Esophagus (tissue), 2 donors: ENCODE results near the gene WDR41. TPM values are rescaled to one million over a fixed set of nuclear protein-coding genes. Genes with fewer than 3 reads are reported as not detected.

Experiments
- H3K27ac ChIP-seq, 2 donors: one replicate each; pipeline ENCODE4 v1.5.1; 2013; ENCODE audit warnings: low read depth in 2 of 2, mild to moderate bottlenecking in 2 of 2, inconsistent platforms in 1 of 2, low read length in 1 of 2, moderate library complexity in 1 of 2
- H3K27me3 ChIP-seq, 2 donors: one replicate each; pipeline ENCODE4 v1.6.1; 2013; ENCODE audit warnings: low read length in 2 of 2, control low read depth in 1 of 2, mild to moderate bottlenecking in 1 of 2; ENCODE audit not compliant: insufficient read depth in 2 of 2, control insufficient read depth in 1 of 2
- H3K36me3 ChIP-seq, 2 donors: one replicate each; pipeline ENCODE4 v1.6.1; 2013; ENCODE audit warnings: low read length in 1 of 2; ENCODE audit not compliant: control insufficient read depth in 2 of 2, insufficient read depth in 2 of 2
- H3K4me1 ChIP-seq, 2 donors: one replicate each; pipeline ENCODE4 v1.6.1; 2013; ENCODE audit warnings: low read length in 1 of 2; ENCODE audit not compliant: control insufficient read depth in 2 of 2, insufficient read depth in 2 of 2
- H3K4me3 ChIP-seq, 2 donors: one replicate each; pipeline ENCODE4 v1.5.1; 2013; ENCODE audit warnings: low read length in 2 of 2, mild to moderate bottlenecking in 2 of 2, low read depth in 1 of 2, moderate library complexity in 1 of 2
- H3K9me3 ChIP-seq, 2 donors: one replicate each; pipeline ENCODE4 v1.6.1; 2013; ENCODE audit warnings: mild to moderate bottlenecking in 2 of 2, low read depth in 1 of 2, low read length in 1 of 2, moderate library complexity in 1 of 2; ENCODE audit not compliant: control insufficient read depth in 2 of 2, insufficient read depth in 1 of 2
- WGBS, 2 donors: extraction: QIAGEN DNeasy Blood & Tissue Kit; methylation state at CpG; one replicate each; pipeline ENCODE4 v1.1.7; 2013; 5-methylcytosine and 5-hydroxymethylcytosine counted together
- polyA plus RNA-seq, 2 donors: library from polyadenylated mRNA; stranded (reverse); fragments of 200-250 nt; gene quantifications; one replicate each; pipeline ENCODE4 v1.2.3, GENCODE V29; 2013
- donor health status: healthy with polysubstance abuse.
- donor health status: Bipolar disorder and iron deficiency.

The WDR41 gene
- polyA plus RNA-seq, 2 donors = 9.5 to 20.0 TPM

- WGBS, 2 donors = 69 to 84% methylated on average over 2 of the region's 2 CpGs
- Histone ChIP-seq H3K4me1 (no peaks in the 10 kb centered on the region), H3K4me3 (no peak overlapping the region), H3K36me3 (peaks cover 6 to 7% of the 10 kb centered on the region in 2 donors), H3K9me3 (no peaks in the 10 kb centered on the region), H3K27ac (no peak overlapping the region), H3K27me3 (no peaks in the 10 kb centered on the region)
These were observed 42.1 kb downstream of the WDR41 start for GRCh38 chr5:77449981-77450380.

GRCh38 chr5:77449277-77449676 lies 42.8 kb downstream of the WDR41 start:
- Histone ChIP-seq H3K9me3 (no peaks in the 10 kb centered on the region), H3K27me3 (no peaks in the 10 kb centered on the region), H3K4me1 (no peaks in the 10 kb centered on the region), H3K27ac (no peak overlapping the region), H3K36me3 (peaks cover 6 to 7% of the 10 kb centered on the region in 2 donors), H3K4me3 (no peak overlapping the region)
- WGBS, 2 donors = 78 to 89% methylated on average over 1 of the region's 1 CpG

DNA sequence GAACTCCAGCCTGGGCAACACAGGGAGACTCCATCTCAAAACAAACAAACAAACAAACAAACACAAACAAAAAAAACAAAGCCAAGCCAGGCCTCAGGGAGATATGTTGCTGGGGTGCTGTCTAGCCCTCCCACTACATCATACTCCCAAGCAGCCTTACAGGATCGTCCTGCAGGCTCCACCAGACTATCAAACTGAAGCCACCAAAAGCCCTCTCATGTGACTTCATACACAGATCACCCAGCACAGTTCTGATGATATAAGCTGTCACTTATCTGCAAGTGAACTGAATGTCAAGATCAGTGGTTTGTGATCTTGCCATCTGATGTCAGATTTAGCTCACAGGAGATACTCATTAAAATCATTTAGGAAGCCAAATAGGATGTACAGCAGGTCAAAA lies 43.3 kb downstream of the WDR41 start:
- no peaks in the 10 kb centered on the region for H3K4me1 ChIP-seq

DNA sequence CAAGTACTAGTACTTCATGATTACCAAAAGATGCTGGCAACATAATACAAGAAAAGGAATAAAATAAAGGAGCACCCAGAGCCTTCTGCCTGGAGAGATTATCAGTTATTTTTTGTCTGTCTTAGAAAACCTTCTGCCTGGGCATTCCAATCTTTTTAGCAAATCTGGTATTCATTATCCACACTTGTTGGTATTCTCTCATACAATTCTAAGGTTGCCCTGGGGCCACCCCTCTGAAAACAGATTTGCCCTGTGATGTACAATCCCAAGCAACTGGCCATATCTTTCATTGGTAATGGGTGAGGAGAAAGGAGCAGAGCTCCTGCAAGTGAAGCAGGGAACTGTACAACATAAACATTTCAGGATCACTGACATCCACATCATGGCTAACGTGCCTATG lies 47.8 kb downstream of the WDR41 start:
- Histone ChIP-seq H3K9me3 (no peaks in the 10 kb centered on the region), H3K27ac (no peak overlapping the region), H3K4me3 (no peak overlapping the region), H3K4me1 (no peaks in the 10 kb centered on the region), H3K27me3 (no peaks in the 10 kb centered on the region), H3K36me3 (peaks cover 3 to 7% of the 10 kb centered on the region in 2 donors)
- WGBS, 2 donors = 94% methylated on average over 1 of the region's 1 CpG

More for the DNA sequence above, 43.3 kb downstream of the WDR41 start:
- no peaks in the 10 kb centered on the region for H3K27me3 ChIP-seq
- peaks cover 4 to 7% of the 10 kb centered on the region in 2 donors for H3K36me3 ChIP-seq
- WGBS, 2 donors = 89 to 90% methylated on average over 1 of the region's 1 CpG
- no peak overlapping the region for H3K4me3 ChIP-seq
- H3K9me3 ChIP-seq = no peaks in the 10 kb centered on the region
- H3K27ac ChIP-seq = no peak overlapping the region

- Histone ChIP-seq H3K4me3 (no peak overlapping the region), H3K27ac (no peak overlapping the region), H3K36me3 (peaks cover under 1 to 3% of the 10 kb centered on the region in 2 donors), H3K9me3 (no peaks in the 10 kb centered on the region), H3K27me3 (no peaks in the 10 kb centered on the region), H3K4me1 (no peaks in the 10 kb centered on the region)
- WGBS, 2 donors = 77 to 87% methylated on average over 1 of the region's 1 CpG
These were observed 48.4 kb downstream of the WDR41 start for GRCh38 chr5:77443670-77444069.

- H3K4me3 ChIP-seq = no peak overlapping the region
- 68 to 79% methylated on average over 3 of the region's 3 CpGs for WGBS, 2 donors
- H3K9me3 ChIP-seq = no peaks in the 10 kb centered on the region
- no peaks in the 10 kb centered on the region for H3K4me1 ChIP-seq
- no peaks in the 10 kb centered on the region for H3K27me3 ChIP-seq
- peaks cover 2 to 4% of the 10 kb centered on the region in 2 donors for H3K36me3 ChIP-seq
- no peak overlapping the region for H3K27ac ChIP-seq
These were observed 54.0 kb downstream of the WDR41 start for GRCh38 chr5:77438071-77438470.

DNA sequence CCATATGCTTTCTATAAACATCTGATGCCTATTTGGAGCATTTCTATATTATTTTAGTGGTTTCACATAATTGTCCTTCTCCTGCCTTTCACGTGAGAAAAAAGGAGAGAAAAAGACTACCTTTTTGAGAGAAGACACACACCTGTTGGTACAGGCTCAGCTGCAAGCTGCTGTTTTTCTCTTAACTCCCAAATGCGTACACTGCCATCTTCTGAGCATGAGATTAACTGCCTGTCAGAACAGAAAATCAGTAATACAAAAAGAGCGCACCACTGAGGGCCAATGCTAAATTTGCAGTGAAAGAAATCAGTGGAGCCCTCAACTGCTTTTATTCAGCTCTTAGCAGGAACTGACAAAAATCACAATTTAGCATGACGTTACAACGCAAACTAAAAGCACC lies 54.9 kb downstream of the WDR41 start:
- Histone ChIP-seq H3K27me3 (no peaks in the 10 kb centered on the region), H3K36me3 (peaks cover 4% of the 10 kb centered on the region in 2 donors), H3K4me3 (no peak overlapping the region), H3K4me1 (no peaks in the 10 kb centered on the region), H3K27ac (no peak overlapping the region), H3K9me3 (no peaks in the 10 kb centered on the region)
- WGBS, 2 donors = 79 to 82% methylated on average over 5 of the region's 5 CpGs

GRCh38 chr5:77431719-77432118 lies 60.4 kb downstream of the WDR41 start:
- no peak overlapping the region for H3K4me3 ChIP-seq
- H3K4me1 ChIP-seq = no peaks in the 10 kb centered on the region
- no peaks in the 10 kb centered on the region for H3K9me3 ChIP-seq
- no peaks in the 10 kb centered on the region for H3K27me3 ChIP-seq
- WGBS, 2 donors = 95 to 97% methylated on average over 1 of the region's 1 CpG
- no peak overlapping the region for H3K27ac ChIP-seq
- peaks cover 5 to 9% of the 10 kb centered on the region in 2 donors for H3K36me3 ChIP-seq

DNA sequence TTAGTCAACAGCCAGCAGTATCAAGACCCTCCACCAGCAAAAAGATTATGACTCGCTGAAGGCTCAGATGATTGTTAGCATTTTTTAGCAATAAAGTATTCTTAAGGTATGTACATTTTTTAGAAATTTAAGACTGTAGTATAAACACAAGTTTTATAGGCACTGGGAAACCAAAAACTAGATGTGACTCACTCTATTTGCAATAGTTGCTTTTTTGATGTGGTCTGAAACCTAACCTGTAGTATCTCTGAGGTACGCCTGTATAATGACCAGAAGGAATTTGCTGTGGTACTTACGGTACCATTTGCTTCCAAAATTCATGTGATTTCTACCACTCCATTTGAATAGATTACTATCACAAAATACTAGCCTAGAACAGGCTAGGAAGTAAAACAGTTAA lies 60.8 kb downstream of the WDR41 start:
- Histone ChIP-seq H3K36me3 (peaks cover 5 to 9% of the 10 kb centered on the region in 2 donors), H3K4me1 (no peaks in the 10 kb centered on the region), H3K4me3 (no peak overlapping the region), H3K27ac (no peak overlapping the region), H3K9me3 (no peaks in the 10 kb centered on the region), H3K27me3 (no peaks in the 10 kb centered on the region)
- WGBS, 2 donors = 90 to 94% methylated on average over 3 of the region's 3 CpGs

- Histone ChIP-seq H3K4me3 (no peak overlapping the region), H3K27ac (no peak overlapping the region), H3K4me1 (no peaks in the 10 kb centered on the region), H3K36me3 (peaks cover 5 to 9% of the 10 kb centered on the region in 2 donors), H3K27me3 (no peaks in the 10 kb centered on the region), H3K9me3 (no peaks in the 10 kb centered on the region)
- 95 to 99% methylated on average over 1 of the region's 1 CpG for WGBS, 2 donors
These were observed 61.4 kb downstream of the WDR41 start for GRCh38 chr5:77430726-77431125.
